D341Med (cell line): ENCODE results near the gene TMTC1.
"Not testable (repeated sequence)": the region's sequence is repeated elsewhere in the genome, so short reads cannot be mapped to it uniquely, and the experiment has no call there.

Source experiments
- DNase-seq: peaks from one replicate; pipeline ENCODE4 v3.0.0; 2012; ENCODE audit warnings: low spot score

TMTC1 gene

DNA sequence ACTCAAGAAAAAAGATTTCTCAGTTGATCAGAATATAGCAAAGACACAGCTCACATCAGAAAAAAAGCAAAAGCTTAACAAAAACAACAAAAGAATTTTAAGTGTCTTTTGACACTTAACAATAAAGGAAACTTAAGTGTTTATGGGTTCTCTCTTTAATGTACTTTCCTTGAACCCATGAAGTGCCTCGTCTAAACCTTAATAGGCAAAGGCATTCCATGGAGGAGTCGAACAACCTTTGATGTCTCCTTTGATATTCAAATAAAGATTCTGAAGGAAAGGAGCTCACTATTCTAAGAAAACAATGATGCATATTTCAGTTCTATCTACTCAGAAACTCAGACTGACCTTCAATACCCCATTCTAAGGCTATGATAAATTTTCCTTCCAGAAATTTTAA lies 116.7 kb downstream of the TMTC1 start:
- no peak for DNase-seq

DNA sequence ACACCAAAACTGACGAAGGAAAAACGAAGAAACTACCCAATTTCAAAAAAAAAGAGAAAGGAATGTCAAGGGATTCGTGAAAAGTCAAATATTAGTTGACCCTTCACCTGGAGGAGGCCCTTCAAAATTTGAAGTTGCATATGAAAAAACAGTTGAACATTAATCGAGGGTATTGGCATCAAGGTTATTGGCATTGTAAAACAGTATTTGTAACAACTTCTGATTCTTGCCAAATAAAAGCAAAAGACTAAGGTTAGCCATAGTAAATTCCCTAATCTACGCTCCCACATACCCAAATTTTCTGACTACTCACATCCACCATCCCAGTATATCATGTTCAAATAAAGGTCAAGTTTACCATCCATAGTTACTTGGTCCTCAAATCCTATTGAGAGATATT lies 118.6 kb downstream of the TMTC1 start:
- DNase-seq: no peak

- DNase-seq: no peak
Measured at GRCh38 chr12:29662734-29663323, 120.9 kb downstream of the TMTC1 start.

- no peak for DNase-seq
Measured at GRCh38 chr12:29660847-29661246, 122.9 kb downstream of the TMTC1 start.

- no peak for DNase-seq
Measured at GRCh38 chr12:29656762-29657538, 126.8 kb downstream of the TMTC1 start.

DNA sequence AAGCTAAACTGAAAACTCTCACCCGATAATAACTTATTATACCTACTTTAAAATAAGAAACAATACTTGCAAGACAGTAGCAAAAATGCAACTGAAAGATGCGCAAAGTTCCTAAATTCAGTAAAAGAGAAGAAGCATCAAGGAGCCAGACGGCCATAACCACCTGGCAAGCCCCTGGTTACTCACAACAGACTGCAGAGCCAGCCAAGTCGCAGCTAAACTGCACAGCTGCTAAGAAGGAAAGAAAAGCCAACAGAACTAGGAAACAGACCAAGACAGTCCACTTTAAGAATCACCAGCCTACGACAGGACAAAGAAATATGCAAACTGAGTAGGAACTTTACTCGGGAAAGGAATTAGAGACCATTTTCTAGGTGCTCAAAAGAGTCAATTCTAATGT lies 127.9 kb downstream of the TMTC1 start:
- no peak for DNase-seq

- no peak for DNase-seq
Measured at GRCh38 chr12:29653286-29653685, 130.5 kb downstream of the TMTC1 start.

DNA sequence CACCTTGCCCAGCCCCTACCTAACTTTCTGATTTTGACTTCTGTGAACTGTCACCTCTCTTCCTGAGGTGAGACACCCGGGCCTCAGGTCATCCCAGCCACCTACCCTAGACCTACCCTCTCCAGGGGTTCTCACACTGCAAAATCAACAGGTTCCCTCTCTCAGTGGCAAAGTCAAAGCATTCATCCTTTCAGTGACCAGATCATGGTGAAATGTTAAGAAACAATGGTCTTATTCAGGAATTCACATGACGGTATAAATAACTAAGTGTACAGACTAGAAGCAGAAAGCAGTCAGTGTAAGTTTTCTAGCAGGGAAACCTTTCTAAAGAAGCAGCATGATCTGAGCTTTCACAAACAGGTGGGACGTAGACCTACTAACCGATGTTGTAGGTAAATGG lies 133.4 kb downstream of the TMTC1 start:
- no peak for DNase-seq

- DNase-seq: no peak
Measured at GRCh38 chr12:29649722-29650121, 134.0 kb downstream of the TMTC1 start.

GRCh38 chr12:29644536-29645162 lies 139.1 kb downstream of the TMTC1 start:
- DNase-seq: no peak

DNA sequence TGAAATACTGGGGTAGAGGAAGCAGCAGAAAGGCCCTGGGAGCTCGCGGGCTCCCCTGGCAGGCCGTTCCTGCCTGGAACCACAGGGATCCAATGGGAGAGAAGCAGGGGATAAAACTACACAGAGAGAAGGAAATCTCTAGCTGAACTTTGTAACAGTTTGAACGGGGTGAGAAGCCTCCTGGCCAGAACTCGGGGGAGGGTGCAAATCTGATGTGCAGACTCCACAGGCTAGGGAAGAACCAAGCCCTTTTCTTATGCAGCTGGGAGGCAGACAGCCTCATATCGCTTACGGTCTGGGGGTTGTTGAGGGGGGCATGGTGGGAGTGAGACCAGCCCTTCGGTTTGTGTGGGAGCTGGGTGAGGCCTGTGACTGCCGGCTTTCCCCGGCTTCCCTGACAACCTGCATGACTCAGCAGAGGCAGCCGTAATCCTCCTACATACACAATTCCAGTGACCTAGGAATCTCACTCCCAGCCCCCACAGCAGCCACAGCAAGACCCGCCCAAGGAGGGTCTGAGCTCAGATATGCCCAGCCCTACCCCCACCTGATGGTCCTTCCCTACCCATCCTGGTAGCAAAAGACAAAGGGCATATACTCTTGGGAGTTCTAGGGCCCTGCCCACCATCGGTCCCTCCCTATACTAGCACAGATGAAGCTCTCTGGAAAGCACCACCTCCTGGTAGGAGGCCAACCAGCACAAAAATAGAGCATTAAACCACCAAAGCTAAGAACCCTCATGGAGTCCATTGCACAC lies 143.0 kb downstream of the TMTC1 start:
- DNase-seq: no peak

DNA sequence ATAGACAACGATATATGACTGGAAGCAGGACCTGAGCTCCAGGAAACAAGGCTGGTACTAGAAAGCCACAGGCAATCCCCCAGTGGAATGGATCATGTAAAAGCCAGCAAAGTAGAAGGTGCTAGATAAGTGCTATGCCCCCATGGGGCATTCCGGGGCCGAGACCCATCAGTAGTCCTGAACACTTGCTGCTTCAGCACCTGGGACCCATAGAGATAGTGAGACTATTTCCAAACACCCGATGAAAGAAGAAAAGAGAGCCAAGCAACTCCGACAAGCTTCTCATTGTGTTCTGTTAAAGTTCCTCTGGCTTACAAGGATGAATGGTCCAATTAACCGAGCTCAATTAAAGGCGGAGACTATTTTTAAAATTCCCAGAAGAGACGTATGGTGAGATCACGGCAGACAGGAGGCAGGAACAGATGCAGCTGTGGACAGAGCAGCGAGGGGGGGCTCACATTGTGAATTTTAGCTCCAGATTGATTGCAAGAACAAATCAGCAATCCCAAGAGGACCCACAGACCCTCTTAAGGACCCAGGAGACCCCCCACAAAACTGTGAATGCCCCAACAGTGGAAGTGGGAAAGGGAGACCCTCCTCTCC lies 143.7 kb downstream of the TMTC1 start:
- no peak for DNase-seq

DNA sequence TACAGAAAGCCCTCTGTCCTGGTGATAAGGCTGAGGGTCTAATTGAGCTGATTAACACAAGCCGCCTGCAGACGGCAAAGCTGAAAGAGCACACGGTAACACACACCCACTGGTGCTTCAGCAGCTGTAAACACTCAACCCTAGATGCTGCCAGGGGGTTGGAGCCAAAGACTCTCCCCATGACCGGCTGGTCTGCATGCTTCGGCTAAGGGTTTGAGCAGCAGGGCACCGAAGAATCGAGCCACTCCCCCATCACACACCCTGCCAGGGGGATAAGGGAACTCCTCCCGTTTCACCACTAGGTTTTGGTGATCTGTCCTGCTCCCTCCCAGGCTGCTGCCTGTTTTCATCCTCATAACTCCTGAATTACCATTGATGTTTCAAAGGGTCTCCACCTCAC lies 145.2 kb downstream of the TMTC1 start:
- DNase-seq: no peak

DNA sequence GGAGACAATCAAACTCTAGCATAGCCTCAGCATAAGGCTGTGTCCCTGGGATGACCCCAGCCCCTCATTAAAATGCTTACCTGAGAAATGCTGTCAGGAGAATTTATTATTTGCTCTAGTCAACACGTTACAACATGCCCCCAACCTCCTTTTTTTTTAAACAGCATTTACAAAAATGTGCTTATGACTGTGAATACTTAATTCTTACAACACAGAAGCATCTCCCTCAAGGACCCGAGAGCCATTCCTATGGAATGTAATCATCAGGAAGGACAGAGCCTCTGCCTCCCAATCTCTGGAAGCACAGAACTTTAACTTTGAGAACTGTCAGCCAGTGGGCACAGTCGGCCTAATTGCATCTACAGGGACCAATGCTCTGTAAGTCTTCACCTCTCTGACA lies 149.7 kb downstream of the TMTC1 start:
- DNase-seq: no peak

- DNase-seq: not testable (repeated sequence)
Measured at GRCh38 chr12:29630164-29630563, 153.6 kb downstream of the TMTC1 start.

- no peak for DNase-seq
Measured at GRCh38 chr12:29627221-29627620, 156.5 kb downstream of the TMTC1 start.

DNA sequence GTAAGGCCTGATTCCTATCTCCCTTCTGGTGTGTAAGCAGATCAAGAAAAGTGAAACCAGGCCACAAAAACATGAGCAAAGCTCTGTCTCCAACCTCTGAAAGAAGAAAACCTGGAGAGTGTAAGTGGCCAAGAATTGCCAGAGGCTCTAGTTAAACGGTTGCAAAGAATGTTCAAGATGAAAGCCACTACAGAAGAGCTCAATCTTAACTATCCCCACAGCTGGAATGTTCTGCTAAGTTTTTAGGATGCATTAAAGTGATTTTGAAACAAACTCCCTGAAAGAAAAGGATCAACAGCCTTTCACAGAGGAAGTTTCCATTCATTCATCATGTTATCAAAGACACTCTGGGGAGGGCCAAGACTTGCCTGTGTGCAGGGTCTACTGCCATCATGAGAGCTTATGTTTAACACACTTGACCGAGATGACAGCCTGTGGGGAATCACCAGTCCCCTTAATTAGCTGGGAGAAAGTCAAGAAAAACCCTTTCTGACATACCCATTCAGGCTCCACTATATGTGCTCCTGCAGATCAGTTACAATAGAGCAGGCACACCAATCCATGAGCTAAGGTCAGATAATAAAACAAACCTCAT lies 158.3 kb downstream of the TMTC1 start:
- DNase-seq: no peak

DNA sequence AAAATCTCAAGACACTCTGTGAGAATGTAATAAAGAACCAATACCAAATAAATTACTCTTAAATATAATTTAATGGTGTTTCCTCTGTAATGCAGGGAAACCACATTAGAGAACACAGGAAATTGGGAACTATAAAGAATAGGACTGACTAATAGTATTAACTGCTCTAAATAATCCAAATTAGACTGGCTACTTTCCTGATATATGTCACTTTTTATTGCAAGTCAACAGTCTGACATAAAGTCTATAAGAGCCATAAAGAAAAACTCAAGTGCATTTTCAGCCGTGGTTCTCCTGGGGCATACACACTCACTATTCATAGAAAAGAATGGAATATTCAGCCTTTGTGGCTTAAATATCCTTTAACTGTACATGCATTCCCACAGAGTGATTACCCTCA lies 161.5 kb downstream of the TMTC1 start:
- DNase-seq: no peak

DNA sequence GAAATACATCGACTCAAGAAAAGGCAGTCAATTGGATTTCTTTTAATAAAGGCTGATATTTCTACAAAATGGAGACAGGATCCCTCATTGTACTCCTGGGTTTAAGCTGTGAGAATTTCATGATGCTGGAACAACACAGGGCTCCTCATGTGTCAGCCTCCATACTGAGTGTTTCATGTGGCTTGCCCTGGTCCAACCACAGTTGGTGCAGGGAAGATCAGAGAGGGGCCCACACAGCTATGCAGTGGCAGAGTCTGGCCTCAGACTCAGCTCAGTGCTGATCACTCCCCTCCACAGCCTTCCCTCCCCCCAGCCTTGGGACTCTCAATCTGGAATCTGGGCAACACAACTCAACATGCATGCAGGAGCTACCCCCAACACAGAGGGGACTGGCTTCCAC lies 163.7 kb downstream of the TMTC1 start:
- DNase-seq: no peak

DNA sequence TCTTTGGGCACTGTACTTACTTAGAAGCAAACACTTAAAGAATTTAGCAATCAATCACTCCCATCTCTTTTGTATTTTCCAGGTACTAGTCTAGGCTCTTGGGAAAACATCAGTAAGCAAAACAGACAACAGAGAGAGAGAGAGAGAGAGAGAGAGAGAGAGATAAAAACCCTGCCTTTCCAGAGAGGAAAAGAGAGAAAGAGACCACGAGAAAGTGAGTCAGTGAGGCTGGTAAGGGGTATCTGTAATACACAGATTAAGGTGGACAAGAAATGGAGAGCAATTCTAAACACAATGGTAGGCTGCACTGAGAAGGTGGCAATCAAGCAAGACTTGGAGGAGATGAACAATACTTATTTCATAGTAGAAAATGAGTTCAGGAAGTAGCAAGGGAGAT lies 166.3 kb downstream of the TMTC1 start:
- no peak for DNase-seq

- no peak for DNase-seq
Measured at GRCh38 chr12:29616664-29617406, 166.9 kb downstream of the TMTC1 start.
